ENCODE data around the gene WAPL.

DNA sequence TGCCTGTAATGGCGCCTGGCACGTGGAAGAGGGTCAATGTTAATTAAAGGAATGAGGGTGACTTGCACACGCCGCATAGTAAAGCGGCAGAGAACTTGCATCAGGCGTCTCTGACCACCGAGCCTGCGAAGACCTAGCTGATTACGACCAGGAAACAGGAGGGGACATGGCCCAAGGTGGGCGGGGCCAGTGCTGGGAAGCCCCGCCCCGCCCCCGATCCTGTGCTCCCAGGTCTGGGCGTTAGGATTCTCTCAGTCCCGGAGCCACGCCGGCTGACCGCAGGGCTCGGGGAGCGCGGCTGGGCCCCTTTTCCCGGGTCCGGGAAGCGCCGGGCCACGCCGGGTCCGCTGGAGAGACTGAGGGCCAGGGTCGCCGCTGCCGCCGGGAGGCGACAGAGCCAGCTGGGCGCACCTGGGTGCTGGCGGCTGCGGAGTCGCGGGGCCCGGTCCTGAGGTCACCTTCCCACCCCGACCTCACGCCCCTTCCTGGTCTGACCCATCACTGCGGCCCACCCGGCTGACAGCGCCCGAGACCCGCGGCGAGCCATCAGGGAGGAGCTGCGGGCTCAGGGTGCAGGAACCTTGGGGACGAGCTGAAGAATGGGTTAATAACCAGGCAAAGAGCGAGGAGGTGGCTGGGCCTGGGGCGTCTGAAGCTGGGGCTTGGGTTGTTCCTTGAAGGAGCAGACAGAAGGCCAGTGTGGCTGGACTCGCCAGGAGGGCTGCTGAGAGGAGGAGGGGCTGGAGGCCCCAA is 132.0 kb downstream of the WAPL start:
- TF ChIP-seq CTCF (IDR thresholded peaks at IDR 0.05) (no peak), POLR2A (IDR thresholded peaks at IDR 0.05) (no peak), EP300 (IDR thresholded peaks at IDR 0.05) (no peak)

All from ovary (tissue), 3 donors.